Calu3 (cell line): ENCODE measurements around the gene ZFP62. TPM values are rescaled to one million over a fixed set of nuclear protein-coding genes. Genes with fewer than 3 reads are reported as not detected.

Experiments
- BruUV-seq: library from RNA; stranded (reverse); fragments of 400-500 nt; replicated peaks from 2 replicates; lab custom pipeline; 2021; lab: Mats Ljungman, UMichigan
- CTCF ChIA-PET: fragments of 300-600 bp; sonication (Branson Sonifier 250); formaldehyde crosslinking; loops from one replicate; lab custom pipeline; 2022; ENCODE audit warnings: antibody characterized with exemption; lab: Charles Lee
- DNase-seq: peaks from one replicate; pipeline ENCODE4 v3.0.0; 2022
- H3K27ac Mint-ChIP-seq: one replicate; pipeline ENCODE4 v1.8.0; 2022; ENCODE audit warnings: mixed read lengths; ENCODE audit not compliant: unreplicated experiment
- H3K27me3 Mint-ChIP-seq: one replicate; pipeline ENCODE4 v1.8.0; 2022; ENCODE audit warnings: mixed read lengths; ENCODE audit not compliant: unreplicated experiment
- H3K36me3 Mint-ChIP-seq: one replicate; pipeline ENCODE4 v1.8.0; 2022; ENCODE audit warnings: mild to moderate bottlenecking, moderate library complexity, mixed read lengths; ENCODE audit not compliant: insufficient read depth, unreplicated experiment
- H3K4me1 Mint-ChIP-seq: one replicate; pipeline ENCODE4 v1.8.0; 2022; ENCODE audit warnings: mild to moderate bottlenecking, low read depth, mixed read lengths; ENCODE audit not compliant: unreplicated experiment
- H3K4me3 Mint-ChIP-seq: one replicate; pipeline ENCODE4 v1.8.0; 2022; ENCODE audit warnings: mild to moderate bottlenecking, low read depth, moderate library complexity, mixed read lengths; ENCODE audit not compliant: unreplicated experiment
- H3K9me3 Mint-ChIP-seq: one replicate; pipeline ENCODE4 v1.8.0; 2022; ENCODE audit warnings: low read depth, mixed read lengths; ENCODE audit not compliant: unreplicated experiment
- intact Hi-C: fragments of 100-400 bp; cut with micrococcal nuclease; formaldehyde crosslinking; loops from one replicate; pipeline ENCODE4 v1.10.0; 2022; ENCODE audit not compliant: unreplicated experiment
- total RNA-seq: library from RNA; stranded (reverse); gene quantifications from 2 replicates; pipeline ENCODE4 v1.2.3, GENCODE V29; 2022
- TF ChIP-seq, protein P1 (sequence below): fragments of 200-600 bp; IDR thresholded peaks from one replicate; pipeline ENCODE4 v1.8.0; 2022; ENCODE audit warnings: antibody characterized with exemption; ENCODE audit not compliant: unreplicated experiment

Gene ZFP62
- total RNA-seq, 1 experiment from 2014 or later: 46.4 TPM

DNA sequence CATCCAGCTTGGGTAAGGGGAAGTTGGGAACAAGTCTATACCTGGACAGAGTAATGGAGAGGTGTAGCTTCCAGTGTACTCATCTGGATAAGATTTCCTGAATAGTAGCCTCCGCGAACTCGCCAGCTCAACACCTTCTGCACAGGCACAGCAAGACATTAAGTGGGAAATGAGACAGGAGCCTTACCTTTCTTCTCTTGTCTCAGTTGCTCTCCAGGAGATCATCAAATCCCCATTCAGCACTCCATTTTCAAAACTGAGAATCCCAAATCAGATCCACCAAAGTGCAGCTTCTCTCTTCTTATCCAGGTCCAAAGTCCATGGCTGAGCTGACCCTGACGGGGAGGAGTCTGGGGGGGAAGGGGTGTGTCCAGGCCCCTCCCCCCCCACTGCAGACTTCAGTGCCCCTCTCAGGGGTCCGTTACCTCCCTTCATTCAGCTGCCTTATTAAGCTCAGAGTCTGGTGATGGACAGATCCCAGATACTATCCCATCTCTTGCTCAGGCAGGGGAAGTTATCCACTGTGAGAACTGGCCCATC, 52.5 kb downstream of the ZFP62 start:
- Mint-ChIP-seq H3K27ac (no peak overlapping the region), H3K9me3 (no peaks in the 10 kb centered on the region), H3K4me3 (peak overlapping the region; percentile 72), H3K4me1 (peaks cover 57% of the 10 kb centered on the region), H3K27me3 (no peaks in the 10 kb centered on the region), H3K36me3 (peaks cover 23% of the 10 kb centered on the region)
- CTCF ChIA-PET: no interaction called here
- DNase-seq: no peak
- BruUV-seq: no TSS peak
- TF ChIP-seq, protein P1, sequence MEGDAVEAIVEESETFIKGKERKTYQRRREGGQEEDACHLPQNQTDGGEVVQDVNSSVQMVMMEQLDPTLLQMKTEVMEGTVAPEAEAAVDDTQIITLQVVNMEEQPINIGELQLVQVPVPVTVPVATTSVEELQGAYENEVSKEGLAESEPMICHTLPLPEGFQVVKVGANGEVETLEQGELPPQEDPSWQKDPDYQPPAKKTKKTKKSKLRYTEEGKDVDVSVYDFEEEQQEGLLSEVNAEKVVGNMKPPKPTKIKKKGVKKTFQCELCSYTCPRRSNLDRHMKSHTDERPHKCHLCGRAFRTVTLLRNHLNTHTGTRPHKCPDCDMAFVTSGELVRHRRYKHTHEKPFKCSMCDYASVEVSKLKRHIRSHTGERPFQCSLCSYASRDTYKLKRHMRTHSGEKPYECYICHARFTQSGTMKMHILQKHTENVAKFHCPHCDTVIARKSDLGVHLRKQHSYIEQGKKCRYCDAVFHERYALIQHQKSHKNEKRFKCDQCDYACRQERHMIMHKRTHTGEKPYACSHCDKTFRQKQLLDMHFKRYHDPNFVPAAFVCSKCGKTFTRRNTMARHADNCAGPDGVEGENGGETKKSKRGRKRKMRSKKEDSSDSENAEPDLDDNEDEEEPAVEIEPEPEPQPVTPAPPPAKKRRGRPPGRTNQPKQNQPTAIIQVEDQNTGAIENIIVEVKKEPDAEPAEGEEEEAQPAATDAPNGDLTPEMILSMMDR: no peak
- intact Hi-C loops: loop anchor here (2.0 kb wide), 1 partner anchor 18 kb away; no protein-coding TSS in a partner anchor

DNA sequence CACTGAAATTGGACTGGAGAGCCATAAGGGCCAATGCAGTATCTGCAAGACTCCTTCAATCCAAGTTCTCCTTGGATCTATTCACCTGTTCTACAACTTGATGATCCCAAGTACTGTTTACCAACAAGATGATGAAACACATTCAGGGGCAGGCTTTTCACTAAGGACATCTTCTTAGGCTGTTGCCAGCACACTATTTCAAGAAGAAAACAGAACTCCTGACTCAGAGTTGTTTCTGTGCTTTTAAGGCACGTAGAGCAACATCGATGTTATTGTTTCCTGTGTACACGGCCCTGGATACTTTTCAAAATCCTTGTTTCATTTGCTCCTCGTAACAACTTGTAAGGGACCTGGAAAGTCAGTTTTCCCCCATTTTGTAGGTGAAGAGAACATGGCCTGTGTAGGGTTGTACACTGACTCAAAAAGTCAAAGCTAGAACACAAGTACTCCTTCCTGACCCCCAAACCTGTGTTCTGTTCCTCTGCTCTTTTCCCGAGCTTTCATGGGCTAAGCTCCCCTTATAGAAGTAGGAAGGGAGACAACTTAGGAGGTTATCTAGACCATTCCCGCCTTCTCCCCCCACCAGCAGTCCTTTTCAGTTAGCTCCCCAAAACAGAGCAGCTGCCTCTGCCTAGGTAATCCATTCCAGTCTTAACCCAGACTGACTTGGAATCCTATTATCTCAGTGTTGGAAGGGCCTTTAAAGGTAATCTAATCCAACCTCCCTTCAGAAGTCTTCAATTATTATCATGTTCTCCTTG, 53.2 kb downstream of the ZFP62 start:
- Mint-ChIP-seq H3K36me3 (peaks cover 27% of the 10 kb centered on the region), H3K4me1 (peaks cover 57% of the 10 kb centered on the region), H3K27me3 (no peaks in the 10 kb centered on the region), H3K4me3 (peak overlapping the region; percentile 72), H3K9me3 (no peaks in the 10 kb centered on the region), H3K27ac (no peak overlapping the region)
- BruUV-seq: TSS peak; percentile 43
- CTCF ChIA-PET: no interaction called here
- DNase-seq: no peak
- intact Hi-C loops: loop anchor here (2.0 kb wide), 1 partner anchor 19 kb away; no protein-coding TSS in a partner anchor
- TF ChIP-seq, protein P1: no peak

DNA sequence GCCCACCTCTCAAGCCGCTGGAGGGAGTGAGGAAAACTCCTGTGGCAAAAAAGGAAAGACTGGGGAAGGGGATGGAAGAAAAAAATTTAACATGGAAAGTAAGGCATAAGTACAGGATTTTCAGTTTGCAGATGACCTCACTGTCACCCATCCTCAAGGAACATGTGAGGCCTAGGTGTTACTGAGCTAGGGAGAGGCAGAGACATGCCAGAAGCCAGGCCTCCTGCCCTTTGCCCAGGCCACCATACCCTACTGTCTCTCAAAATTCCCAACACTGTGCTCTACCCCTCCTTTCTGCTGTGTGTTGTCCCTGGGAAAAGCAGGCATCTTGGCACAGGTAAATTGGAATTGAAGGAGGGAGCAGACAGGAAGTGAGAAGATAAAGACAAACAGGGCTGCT, 54.0 kb downstream of the ZFP62 start:
- H3K9me3 Mint-ChIP-seq: no peaks in the 10 kb centered on the region
- H3K4me1 Mint-ChIP-seq: peaks cover 54% of the 10 kb centered on the region
- TF ChIP-seq, protein P1: no peak
- no peaks in the 10 kb centered on the region for H3K27me3 Mint-ChIP-seq
- H3K36me3 Mint-ChIP-seq: peaks cover 34% of the 10 kb centered on the region
- H3K4me3 Mint-ChIP-seq: no peak overlapping the region
- CTCF ChIA-PET: no interaction called here
- intact Hi-C loops: no loop called here
- H3K27ac Mint-ChIP-seq: no peak overlapping the region
- BruUV-seq: no TSS peak
- no peak for DNase-seq

DNA sequence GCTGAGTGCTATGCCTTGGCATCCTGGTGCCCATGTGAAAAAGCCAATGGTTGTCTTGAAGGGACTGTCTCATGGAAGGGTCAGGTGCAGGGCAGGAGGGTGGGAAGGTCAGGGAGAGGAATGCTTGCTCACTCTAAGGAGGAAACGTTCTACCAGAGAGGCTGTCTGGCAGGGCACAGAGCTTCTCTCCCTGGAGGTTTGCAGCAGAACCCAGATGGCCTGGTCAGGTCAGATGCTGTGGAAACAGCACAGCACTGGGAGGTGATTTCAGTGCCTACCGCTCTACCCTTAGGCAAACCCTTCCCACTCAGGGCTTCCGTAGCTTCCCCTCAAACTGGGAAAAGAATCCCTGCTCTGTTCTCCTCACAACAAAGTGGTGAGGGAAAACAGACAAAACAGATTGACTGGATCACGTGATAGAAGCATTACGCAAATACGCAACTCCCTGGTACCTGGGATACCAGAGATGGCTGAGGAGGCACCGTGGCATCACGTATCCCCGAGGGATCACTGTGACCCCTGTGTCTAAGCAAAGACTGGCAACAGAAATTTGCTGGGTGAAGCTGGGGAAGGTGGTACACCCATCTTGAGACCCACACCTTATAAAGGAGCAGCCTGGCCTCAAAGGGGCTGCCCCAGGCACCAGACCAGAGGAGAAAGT, 54.6 kb downstream of the ZFP62 start:
- Mint-ChIP-seq H3K9me3 (no peaks in the 10 kb centered on the region), H3K4me1 (peaks cover 54% of the 10 kb centered on the region), H3K27me3 (no peaks in the 10 kb centered on the region), H3K4me3 (no peak overlapping the region), H3K27ac (no peak overlapping the region), H3K36me3 (peaks cover 40% of the 10 kb centered on the region)
- CTCF ChIA-PET: no interaction called here
- DNase-seq: no peak
- TF ChIP-seq, protein P1: no peak
- intact Hi-C loops: no loop called here
- BruUV-seq: no TSS peak
